ENCODE data around the gene COQ7. TPM values are rescaled to one million over a fixed set of nuclear protein-coding genes. Genes with fewer than 3 reads are reported as not detected.

COQ7 gene
- total RNA-seq = 8.0 and 12.2 TPM in 2 replicates

DNA sequence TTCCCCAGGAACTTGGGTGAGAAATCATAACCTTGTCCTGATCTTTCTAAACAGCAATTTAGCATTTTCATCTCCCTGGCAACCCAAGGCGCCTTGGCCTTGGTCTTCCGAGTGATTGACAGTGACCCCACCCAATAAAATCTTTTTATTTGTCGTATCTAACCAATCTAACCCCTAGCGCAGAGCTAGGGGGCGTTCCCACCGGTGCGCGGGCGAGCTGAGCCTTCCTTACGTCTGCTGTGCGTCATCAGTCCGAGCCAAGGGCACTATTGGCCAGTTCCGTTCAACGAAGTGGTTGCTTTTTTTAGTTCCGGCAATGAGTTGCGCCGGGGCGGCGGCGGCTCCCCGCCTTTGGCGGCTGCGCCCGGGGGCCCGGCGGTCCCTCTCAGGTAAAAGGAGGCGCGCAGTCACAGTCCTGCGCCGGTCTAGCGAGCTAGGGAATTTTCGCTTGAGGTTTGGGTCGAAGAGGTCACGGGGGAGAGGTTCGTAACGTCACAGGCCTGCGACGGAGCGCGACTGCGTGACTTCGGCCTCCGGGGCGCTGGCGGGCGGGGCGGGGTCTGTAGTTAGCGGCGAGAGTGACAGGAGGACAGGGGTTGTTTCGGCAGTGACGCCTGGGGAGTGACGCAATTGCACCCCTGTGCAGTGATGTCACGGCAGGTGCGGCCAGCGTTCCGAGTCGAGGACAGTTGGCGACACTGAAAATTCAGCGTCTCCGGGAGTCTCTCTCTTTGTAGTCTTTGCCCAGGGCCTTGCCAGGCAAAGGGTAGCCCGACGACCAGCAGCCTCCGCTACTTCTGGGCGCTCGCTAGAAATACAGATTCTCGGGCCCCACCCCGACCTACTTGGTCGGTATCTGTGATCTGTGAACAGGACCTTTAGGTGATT lies at the start of gene COQ7:
TSS of gene COQ7 (plus strand) at position 266 of the 888 bp plus-strand sequence. CDS start at position 317, 51 bp downstream.

GRCh38 chr16:19113577-19114358 lies 46.4 kb downstream of the COQ7 start, which contains the start of gene ITPRIPL2:
Gene ITPRIPL2 (plus strand): TSS chr16:19113964. CDS start chr16:19114462, 498 bp downstream.

Other genes starting within 250 kb of the COQ7 start
- 66.4 and 85.2 TPM in 2 replicates for gene SMG1, start 141.2 kb upstream of the COQ7 start, total RNA-seq
- gene TMC7, start 83.7 kb upstream of the COQ7 start, total RNA-seq = 0.81 and 0.97 TPM in 2 replicates
- gene ITPRIPL2, start 46.4 kb downstream of the COQ7 start, total RNA-seq = 68.0 and 81.9 TPM in 2 replicates
- 0.12 and 0.65 TPM in 2 replicates for gene SYT17, start 100.6 kb downstream of the COQ7 start, total RNA-seq
- not detected in 2 replicates for gene CLEC19A, start 218.1 kb downstream of the COQ7 start, total RNA-seq

All from hair follicle dermal papilla cell (primary cell).